Colonic mucosa (tissue), 4 donors: ENCODE measurements around the gene C8B. TPM values are rescaled to one million over a fixed set of nuclear protein-coding genes. Genes with fewer than 3 reads are reported as not detected.

Source experiments
- DNase-seq: peaks from one replicate; pipeline ENCODE4 v3.0.0-alpha.2; 2020
- H3K27ac ChIP-seq: fragments of 200-600 bp; one replicate; pipeline ENCODE4 v1.8.0; 2021
- H3K27me3 ChIP-seq: fragments of 200-600 bp; one replicate; pipeline ENCODE4 v1.8.0; 2021
- H3K36me3 ChIP-seq: fragments of 200-600 bp; one replicate; pipeline ENCODE4 v1.8.0; 2021
- H3K4me1 ChIP-seq: fragments of 200-600 bp; one replicate; pipeline ENCODE4 v1.8.0; 2021; ENCODE audit warnings: mild to moderate bottlenecking
- H3K4me3 ChIP-seq: fragments of 200-600 bp; one replicate; pipeline ENCODE4 v1.8.0; 2021
- H3K9ac ChIP-seq, 2 donors: one replicate each; pipeline ENCODE4 v1.7.0; 2013; ENCODE audit warnings: control low read depth in 2 of 2, low read depth in 2 of 2, low read length in 2 of 2
- H3K9me3 ChIP-seq: fragments of 200-600 bp; one replicate; pipeline ENCODE4 v1.8.0; 2021
- CTCF ChIP-seq: fragments of 200-600 bp; IDR thresholded peaks from one replicate; pipeline ENCODE4 v1.8.0; 2022; ENCODE audit warnings: antibody characterized with exemption, mild to moderate bottlenecking
- intact Hi-C: fragments of 100-400 bp; cut with DNase I; formaldehyde crosslinking; loops from one replicate; pipeline ENCODE4 v1.14.1; 2022
- total RNA-seq, 2 donors: library from RNA; stranded (reverse); fragmentation: NEBNext Ultra II Directional in 1 of 2; extraction: Animal tissue kit (Norgen Biotek cat#: 25700) in 1 of 2; gene quantifications; one replicate each; pipeline ENCODE4 v1.2.1, GENCODE V29; 2021
- donor health status: healthy.
- donor health status: DM: no; HTN: no; CAD: no.
- donor health status: DM: no; HTN: no; CAD: no.

The C8B gene
- total RNA-seq, 2 donors from 2014 or later = not detected

DNA sequence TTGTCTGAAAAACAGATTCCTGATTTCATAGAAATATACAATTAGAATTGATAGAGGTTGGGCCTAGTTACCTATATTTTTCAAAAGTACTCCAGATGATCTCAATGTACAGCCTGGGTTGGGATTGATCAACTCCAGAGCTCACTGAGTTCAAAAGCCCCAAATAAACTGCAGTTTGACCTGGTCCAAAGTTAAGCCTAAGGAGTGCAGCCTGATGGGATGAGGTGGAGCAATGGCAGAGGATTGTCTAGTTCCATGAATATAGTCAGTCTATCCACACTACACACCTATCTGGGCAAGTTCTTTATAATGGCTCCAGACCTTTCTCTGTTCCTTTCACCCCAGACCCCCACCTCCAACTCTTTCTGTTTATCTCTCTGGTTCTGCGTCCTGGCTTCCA is 62.0 kb downstream of the C8B start:
- no peak for DNase-seq
- no peak for TF ChIP-seq CTCF
- Histone ChIP-seq H3K27ac (no peak overlapping the region), H3K4me1 (no peaks in the 10 kb centered on the region), H3K36me3 (no peaks in the 10 kb centered on the region), H3K27me3 (no peaks in the 10 kb centered on the region), H3K9ac (no peak overlapping the region), H3K4me3 (no peak overlapping the region), H3K9me3 (no peaks in the 10 kb centered on the region)
- intact Hi-C loops = no loop called here

DNA sequence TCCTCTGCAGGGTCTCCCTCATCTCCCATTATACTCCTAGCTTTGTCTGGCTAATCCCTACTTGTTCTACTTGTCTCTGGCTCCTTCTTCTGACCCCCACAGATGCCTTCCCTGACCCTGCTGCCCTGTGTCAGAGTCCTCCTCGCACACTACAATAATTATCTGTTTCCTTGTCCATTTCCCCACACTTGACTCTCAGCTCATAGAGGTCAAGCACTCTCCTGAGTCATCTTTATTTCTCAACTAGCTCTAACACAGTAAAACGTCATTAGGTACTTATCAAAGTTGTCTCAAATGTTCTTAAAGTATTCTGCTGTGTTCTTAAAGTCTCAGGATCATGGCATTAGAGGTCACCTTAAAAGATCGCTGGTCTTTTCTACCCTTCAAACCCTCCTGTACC is 64.1 kb downstream of the C8B start:
- H3K27ac ChIP-seq = no peak overlapping the region
- no peak for TF ChIP-seq CTCF
- no peaks in the 10 kb centered on the region for H3K27me3 ChIP-seq
- intact Hi-C loops = no loop called here
- no peaks in the 10 kb centered on the region for H3K36me3 ChIP-seq
- H3K4me1 ChIP-seq = no peaks in the 10 kb centered on the region
- no peak for DNase-seq
- no peak overlapping the region for H3K4me3 ChIP-seq
- H3K9ac ChIP-seq = no peak overlapping the region
- no peaks in the 10 kb centered on the region for H3K9me3 ChIP-seq

DNA sequence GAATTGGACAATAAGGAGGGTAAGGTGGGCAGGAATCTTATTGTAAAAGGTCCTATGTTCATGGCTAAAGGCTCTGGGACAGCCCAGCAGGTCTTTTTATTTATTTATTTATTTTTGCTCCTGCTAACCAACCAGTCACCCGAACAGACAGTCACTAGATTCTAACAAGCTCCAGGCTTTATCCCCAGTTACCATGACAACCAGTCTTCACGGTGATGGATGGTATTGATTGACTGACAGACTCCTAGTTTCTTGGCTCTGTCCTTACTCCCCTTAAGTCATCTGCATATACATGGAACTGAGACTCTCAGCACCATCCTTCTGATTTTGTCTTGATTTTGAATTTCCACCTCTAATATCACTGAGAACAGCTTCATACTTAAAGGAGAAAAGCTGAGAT is 66.9 kb downstream of the C8B start:
- H3K9ac ChIP-seq = no peak overlapping the region
- H3K9me3 ChIP-seq = no peaks in the 10 kb centered on the region
- H3K27ac ChIP-seq = no peak overlapping the region
- H3K4me1 ChIP-seq = no peaks in the 10 kb centered on the region
- no peaks in the 10 kb centered on the region for H3K27me3 ChIP-seq
- H3K36me3 ChIP-seq = no peaks in the 10 kb centered on the region
- H3K4me3 ChIP-seq = no peak overlapping the region
- intact Hi-C loops = no loop called here
- no peak for DNase-seq
- TF ChIP-seq CTCF = no peak

- Histone ChIP-seq H3K27ac (no peak overlapping the region), H3K36me3 (no peaks in the 10 kb centered on the region), H3K4me1 (no peaks in the 10 kb centered on the region), H3K9me3 (no peaks in the 10 kb centered on the region), H3K4me3 (no peak overlapping the region), H3K9ac (no peak overlapping the region), H3K27me3 (no peaks in the 10 kb centered on the region)
- intact Hi-C loops = no loop called here
- DNase-seq = no peak
- no peak for TF ChIP-seq CTCF
Measured at GRCh38 chr1:56898005-56898373, 67.8 kb downstream of the C8B start.

GRCh38 chr1:56897150-56898004 is 68.4 kb downstream of the C8B start:
- H3K9ac ChIP-seq = no peak overlapping the region
- no peaks in the 10 kb centered on the region for H3K9me3 ChIP-seq
- H3K27ac ChIP-seq = no peak overlapping the region
- no peak overlapping the region for H3K4me3 ChIP-seq
- H3K36me3 ChIP-seq = no peaks in the 10 kb centered on the region
- TF ChIP-seq CTCF = no peak
- intact Hi-C loops = no loop called here
- no peaks in the 10 kb centered on the region for H3K27me3 ChIP-seq
- DNase-seq = no peak
- no peaks in the 10 kb centered on the region for H3K4me1 ChIP-seq
